ENCODE results near the gene DISP3.

The DISP3 gene

DNA sequence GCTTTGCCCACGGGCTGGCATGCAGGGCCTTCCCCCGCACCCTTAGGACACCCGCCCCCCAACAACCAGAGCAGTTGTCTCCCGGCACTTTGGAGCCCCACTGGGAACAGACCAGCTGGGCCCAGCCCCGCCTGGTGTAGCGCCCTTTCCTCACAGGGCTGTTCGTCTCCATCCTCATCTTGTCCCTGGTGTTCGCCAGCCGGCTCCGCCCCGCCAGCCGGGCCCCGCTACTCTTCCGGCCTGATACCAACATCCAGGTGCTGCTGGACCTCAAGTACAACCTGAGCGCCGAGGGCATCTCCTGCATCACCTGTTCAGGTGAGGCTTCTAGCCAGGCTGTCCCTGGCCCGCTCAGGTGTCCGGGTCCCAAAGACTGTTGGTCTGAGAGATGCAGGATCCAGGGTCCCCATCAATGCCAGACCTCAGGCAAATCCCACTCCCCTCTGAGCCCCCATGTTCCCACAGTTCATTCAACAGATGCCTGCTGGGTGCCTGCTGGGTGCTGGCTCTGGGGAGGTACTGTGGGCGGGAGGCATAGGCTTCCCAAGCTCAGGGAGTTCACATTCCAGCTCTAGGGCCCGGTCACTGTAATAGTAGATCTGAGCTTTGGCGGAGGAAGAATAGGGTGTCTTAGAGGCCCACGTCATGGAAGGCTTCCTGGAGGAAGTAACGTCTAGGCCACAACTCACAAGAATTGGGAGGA is 41.7 kb downstream of the DISP3 start:
- no peak overlapping the region for H3K27ac ChIP-seq (ENCODE audit: low read length)
- H3K9me3 ChIP-seq (ENCODE audit: control insufficient read depth in 1 of 2, low read length in 2 of 2) = no peaks in the 10 kb centered on the region
- H3K36me3 ChIP-seq (ENCODE audit: control insufficient read depth in 1 of 2, insufficient read depth in 2 of 2, low read length in 2 of 2) = no peaks in the 10 kb centered on the region
- no peaks in the 10 kb centered on the region for H3K4me1 ChIP-seq (ENCODE audit: control insufficient read depth in 1 of 2, insufficient read depth in 2 of 2, low read length in 2 of 2)
- no peak overlapping the region for H3K4me3 ChIP-seq (ENCODE audit: low read depth in 1 of 2, low read length in 2 of 2)
- no peaks in the 10 kb centered on the region for H3K27me3 ChIP-seq (ENCODE audit: low read depth, low read length)

DNA sequence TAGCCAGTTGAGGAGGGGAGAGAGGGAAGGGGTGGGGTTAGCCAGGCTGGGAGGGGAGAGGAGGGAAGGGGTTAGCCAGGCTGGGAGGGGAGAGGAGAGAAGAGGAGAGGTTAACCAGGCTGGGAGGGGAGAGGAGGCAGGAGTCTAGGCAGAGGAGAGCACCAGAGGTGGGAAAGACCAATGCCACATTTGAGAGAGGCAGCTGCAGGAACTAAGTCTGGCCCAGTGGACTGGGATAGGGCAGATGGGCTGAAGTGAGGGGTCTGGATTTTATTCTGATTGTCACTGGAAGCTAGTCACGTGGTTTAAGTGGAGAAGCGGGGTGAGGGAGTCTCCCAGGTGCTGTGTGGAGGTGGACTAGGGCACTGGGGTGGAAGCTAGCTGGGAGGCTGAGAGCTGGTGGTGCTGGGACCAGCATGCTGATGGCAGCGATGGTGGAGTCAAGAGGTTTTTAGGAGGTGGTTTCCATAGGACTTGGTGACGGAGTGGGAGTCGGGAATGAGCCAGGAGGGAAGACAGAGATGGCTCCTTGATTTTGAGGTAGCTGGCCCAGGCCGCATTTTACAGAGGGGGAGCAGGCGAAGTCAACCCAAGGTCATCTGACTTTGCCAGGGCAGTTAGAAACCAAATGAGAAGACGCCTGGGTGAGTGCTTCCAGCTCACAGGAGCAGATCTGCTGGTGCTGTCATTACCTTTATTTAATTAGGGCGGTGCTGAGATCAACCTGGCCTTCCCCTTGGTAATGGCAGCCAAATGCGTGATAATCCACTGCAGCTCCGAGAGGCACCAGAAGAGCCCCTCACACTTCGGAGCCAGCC is 42.8 kb downstream of the DISP3 start:
- Histone ChIP-seq H3K4me3 (ENCODE audit: low read depth in 1 of 2, low read length in 2 of 2) (no peak overlapping the region), H3K27me3 (ENCODE audit: low read depth, low read length) (no peaks in the 10 kb centered on the region), H3K27ac (ENCODE audit: low read length) (no peak overlapping the region), H3K4me1 (ENCODE audit: control insufficient read depth in 1 of 2, insufficient read depth in 2 of 2, low read length in 2 of 2) (no peaks in the 10 kb centered on the region), H3K9me3 (ENCODE audit: control insufficient read depth in 1 of 2, low read length in 2 of 2) (no peaks in the 10 kb centered on the region), H3K36me3 (ENCODE audit: control insufficient read depth in 1 of 2, insufficient read depth in 2 of 2, low read length in 2 of 2) (no peaks in the 10 kb centered on the region)

DNA sequence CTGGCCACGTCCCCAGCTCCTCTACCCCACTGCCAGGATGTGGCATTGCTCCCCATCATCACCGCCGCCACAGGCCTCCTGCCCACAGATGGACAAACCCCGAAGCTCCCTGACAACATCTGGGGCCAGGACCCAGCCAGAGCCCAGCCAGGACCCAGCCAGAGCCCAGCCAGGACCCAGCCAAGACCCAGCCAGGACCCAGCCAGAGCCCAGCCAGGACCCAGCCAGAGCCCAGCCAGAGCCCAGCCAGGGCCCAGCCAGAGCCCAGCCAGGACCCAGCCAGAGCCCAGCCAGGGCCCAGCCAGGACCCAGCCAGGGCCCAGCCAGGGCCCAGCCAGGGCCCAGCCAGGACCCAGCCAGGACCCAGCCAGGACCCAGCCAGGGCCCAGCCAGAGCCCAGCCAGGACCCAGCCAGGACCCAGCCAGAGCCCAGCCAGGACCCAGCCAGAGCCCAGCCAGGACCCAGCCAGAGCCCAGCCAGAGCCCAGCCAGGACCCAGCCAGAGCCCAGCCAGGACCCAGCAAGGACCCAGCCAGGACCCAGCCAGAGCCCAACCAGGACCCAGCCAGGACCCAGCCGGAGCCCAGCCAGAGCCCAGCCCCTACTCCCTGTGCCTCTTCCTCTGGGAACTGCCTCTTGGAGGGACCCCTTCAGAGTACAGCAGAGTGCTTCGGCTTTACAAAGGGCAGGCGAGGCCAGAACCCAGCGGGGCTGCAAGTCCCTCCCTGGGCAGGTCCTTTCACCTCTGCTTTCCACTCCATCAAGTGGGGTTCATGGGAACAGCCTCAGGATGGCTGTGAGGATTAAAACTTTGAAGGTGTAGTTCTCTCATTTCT is 43.7 kb downstream of the DISP3 start:
- H3K4me3 ChIP-seq (ENCODE audit: low read depth in 1 of 2, low read length in 2 of 2) = no peak overlapping the region
- H3K4me1 ChIP-seq (ENCODE audit: control insufficient read depth in 1 of 2, insufficient read depth in 2 of 2, low read length in 2 of 2) = no peaks in the 10 kb centered on the region
- no peaks in the 10 kb centered on the region for H3K9me3 ChIP-seq (ENCODE audit: control insufficient read depth in 1 of 2, low read length in 2 of 2)
- no peaks in the 10 kb centered on the region for H3K27me3 ChIP-seq (ENCODE audit: low read depth, low read length)
- no peak overlapping the region for H3K27ac ChIP-seq (ENCODE audit: low read length)
- H3K36me3 ChIP-seq (ENCODE audit: control insufficient read depth in 1 of 2, insufficient read depth in 2 of 2, low read length in 2 of 2) = no peaks in the 10 kb centered on the region

DNA sequence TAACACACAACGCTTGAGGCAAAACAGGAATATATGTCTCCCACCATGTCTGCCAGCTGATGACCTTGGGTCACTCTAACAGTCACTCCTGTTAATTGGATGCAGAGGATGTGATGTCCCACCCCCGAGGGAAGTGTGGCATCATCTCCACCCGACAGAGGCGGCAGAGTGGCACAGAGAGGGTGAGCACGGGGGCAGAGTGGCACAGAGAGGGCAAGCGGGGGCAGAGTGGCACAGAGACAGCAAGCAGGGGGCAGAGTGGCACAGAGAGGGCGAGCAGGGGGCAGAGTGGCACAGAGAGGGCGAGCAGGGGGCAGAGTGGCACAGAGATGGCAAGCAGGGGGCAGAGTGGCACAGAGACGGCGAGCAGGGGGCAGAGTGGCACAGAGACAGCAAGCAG is 44.3 kb downstream of the DISP3 start:
- no peaks in the 10 kb centered on the region for H3K36me3 ChIP-seq (ENCODE audit: control insufficient read depth in 1 of 2, insufficient read depth in 2 of 2, low read length in 2 of 2)
- H3K4me1 ChIP-seq (ENCODE audit: control insufficient read depth in 1 of 2, insufficient read depth in 2 of 2, low read length in 2 of 2) = no peaks in the 10 kb centered on the region
- no peaks in the 10 kb centered on the region for H3K9me3 ChIP-seq (ENCODE audit: control insufficient read depth in 1 of 2, low read length in 2 of 2)
- no peak overlapping the region for H3K4me3 ChIP-seq (ENCODE audit: low read depth in 1 of 2, low read length in 2 of 2)
- no peaks in the 10 kb centered on the region for H3K27me3 ChIP-seq (ENCODE audit: low read depth, low read length)
- H3K27ac ChIP-seq (ENCODE audit: low read length) = no peak overlapping the region

DNA sequence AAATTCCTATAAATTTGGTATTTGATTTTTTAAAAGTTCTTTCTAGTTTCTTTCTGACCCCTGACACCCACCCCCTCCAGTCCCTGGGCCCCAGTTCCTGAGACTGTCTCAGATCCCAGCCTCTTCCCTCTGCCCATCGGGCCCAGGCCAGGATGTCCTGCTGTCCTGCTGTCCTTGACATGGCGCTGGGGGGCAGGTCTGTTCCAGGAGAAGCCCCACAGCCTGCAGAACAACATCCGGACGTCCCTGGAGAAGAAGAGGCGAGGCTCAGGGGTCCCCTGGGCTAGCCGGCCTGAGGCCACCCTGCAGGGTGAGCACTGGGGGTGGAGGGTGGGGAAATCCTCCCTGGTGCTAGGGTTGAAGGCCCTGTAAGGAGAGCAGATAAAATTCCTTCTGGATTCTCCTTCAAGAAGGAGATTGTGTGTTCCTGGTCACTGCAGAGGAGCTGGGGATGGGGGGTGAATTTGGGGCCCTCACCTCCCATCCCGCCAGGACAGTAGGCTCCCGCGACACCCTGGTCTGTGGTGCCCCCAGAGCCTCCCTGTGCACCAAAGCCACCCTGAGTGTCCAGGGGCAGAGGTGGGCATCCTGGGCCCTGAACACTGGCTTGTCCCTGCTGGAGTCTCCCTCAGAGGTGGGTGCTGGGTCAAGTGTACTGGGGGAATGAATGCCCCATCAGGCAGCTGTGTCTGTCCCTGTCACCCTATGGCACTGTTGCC is 45.0 kb downstream of the DISP3 start:
- H3K27ac ChIP-seq (ENCODE audit: low read length) = no peak overlapping the region
- H3K36me3 ChIP-seq (ENCODE audit: control insufficient read depth in 1 of 2, insufficient read depth in 2 of 2, low read length in 2 of 2) = no peaks in the 10 kb centered on the region
- no peak overlapping the region for H3K4me3 ChIP-seq (ENCODE audit: low read depth in 1 of 2, low read length in 2 of 2)
- no peaks in the 10 kb centered on the region for H3K4me1 ChIP-seq (ENCODE audit: control insufficient read depth in 1 of 2, insufficient read depth in 2 of 2, low read length in 2 of 2)
- no peaks in the 10 kb centered on the region for H3K27me3 ChIP-seq (ENCODE audit: low read depth, low read length)
- no peaks in the 10 kb centered on the region for H3K9me3 ChIP-seq (ENCODE audit: control insufficient read depth in 1 of 2, low read length in 2 of 2)

DNA sequence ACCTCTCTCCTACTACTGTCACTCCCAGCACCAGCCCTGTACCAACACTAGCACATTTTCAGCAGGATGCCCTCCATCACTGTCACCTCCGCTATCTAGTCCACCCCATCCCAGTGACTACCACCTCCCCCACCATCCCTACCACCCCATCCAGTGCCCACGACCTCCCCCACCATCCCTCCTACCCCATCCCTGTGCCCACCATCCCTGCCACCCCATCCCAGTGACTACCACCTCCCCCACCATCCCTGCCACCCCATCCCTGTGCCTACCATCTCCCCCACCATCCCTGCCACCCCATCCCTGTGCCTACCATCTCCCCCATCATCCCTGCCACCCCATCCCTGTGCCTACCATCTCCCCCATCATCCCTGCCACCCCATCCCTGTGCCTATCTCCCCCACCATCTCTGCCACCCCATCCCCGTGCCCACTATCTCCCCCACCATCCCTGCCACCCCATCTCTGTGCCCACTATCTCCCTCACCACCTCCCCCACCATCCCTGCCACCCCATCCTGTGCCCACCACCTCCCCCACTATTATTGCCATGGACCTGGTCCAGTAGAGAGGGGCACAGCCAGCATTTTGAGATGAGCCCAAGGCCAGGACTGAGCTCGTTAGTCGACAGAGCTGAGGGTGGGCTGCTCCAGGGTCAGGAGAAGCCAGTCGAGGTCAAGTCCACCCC is 45.7 kb downstream of the DISP3 start:
- H3K4me1 ChIP-seq (ENCODE audit: control insufficient read depth in 1 of 2, insufficient read depth in 2 of 2, low read length in 2 of 2) = no peaks in the 10 kb centered on the region
- H3K4me3 ChIP-seq (ENCODE audit: low read depth in 1 of 2, low read length in 2 of 2) = no peak overlapping the region
- H3K9me3 ChIP-seq (ENCODE audit: control insufficient read depth in 1 of 2, low read length in 2 of 2) = no peaks in the 10 kb centered on the region
- no peaks in the 10 kb centered on the region for H3K36me3 ChIP-seq (ENCODE audit: control insufficient read depth in 1 of 2, insufficient read depth in 2 of 2, low read length in 2 of 2)
- no peak overlapping the region for H3K27ac ChIP-seq (ENCODE audit: low read length)
- H3K27me3 ChIP-seq (ENCODE audit: low read depth, low read length) = no peaks in the 10 kb centered on the region

DNA sequence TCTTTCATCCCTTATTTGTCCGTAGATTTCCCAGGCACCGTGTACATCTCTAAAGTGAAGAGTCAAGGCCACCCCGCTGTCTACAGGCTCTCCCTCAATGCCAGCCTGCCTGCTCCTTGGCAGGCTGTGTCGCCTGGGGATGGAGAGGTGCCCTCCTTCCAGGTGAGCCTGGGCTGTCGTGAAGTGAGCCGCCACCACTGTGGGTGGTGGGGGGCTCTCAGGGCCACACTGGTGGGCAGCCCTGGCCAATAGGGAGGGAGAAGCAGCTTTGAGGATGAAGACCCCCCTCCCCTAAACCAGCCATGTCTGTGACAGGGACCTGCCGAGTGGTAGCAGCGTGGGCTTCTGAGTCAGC is 46.2 kb downstream of the DISP3 start:
- Histone ChIP-seq H3K36me3 (ENCODE audit: control insufficient read depth in 1 of 2, insufficient read depth in 2 of 2, low read length in 2 of 2) (no peaks in the 10 kb centered on the region), H3K4me3 (ENCODE audit: low read depth in 1 of 2, low read length in 2 of 2) (no peak overlapping the region), H3K27ac (ENCODE audit: low read length) (no peak overlapping the region), H3K4me1 (ENCODE audit: control insufficient read depth in 1 of 2, insufficient read depth in 2 of 2, low read length in 2 of 2) (no peaks in the 10 kb centered on the region), H3K27me3 (ENCODE audit: low read depth, low read length) (no peaks in the 10 kb centered on the region), H3K9me3 (ENCODE audit: control insufficient read depth in 1 of 2, low read length in 2 of 2) (no peaks in the 10 kb centered on the region)

DNA sequence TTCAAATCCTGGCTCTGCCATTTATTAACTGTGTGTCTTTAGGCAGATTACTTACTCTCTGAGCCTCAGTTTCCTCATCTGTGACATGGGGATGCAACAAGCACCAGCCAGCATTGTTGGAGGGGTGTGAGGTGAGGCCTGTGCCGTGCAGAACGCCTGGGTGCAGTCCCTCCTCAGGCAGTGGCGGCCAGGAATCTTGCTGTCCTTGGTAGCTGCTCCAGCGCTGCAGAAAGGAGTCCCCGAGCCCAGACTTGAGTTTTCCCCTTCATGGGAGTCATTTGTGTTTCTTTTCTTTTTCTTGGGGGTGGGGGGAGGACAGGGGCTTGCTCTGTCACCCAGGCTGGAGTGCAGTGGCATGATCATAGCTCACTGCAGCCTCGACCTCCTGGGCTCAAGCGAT is 46.6 kb downstream of the DISP3 start:
- Histone ChIP-seq H3K27me3 (ENCODE audit: low read depth, low read length) (no peaks in the 10 kb centered on the region), H3K27ac (ENCODE audit: low read length) (no peak overlapping the region), H3K4me3 (ENCODE audit: low read depth in 1 of 2, low read length in 2 of 2) (no peak overlapping the region), H3K4me1 (ENCODE audit: control insufficient read depth in 1 of 2, insufficient read depth in 2 of 2, low read length in 2 of 2) (no peaks in the 10 kb centered on the region), H3K9me3 (ENCODE audit: control insufficient read depth in 1 of 2, low read length in 2 of 2) (no peaks in the 10 kb centered on the region), H3K36me3 (ENCODE audit: control insufficient read depth in 1 of 2, insufficient read depth in 2 of 2, low read length in 2 of 2) (no peaks in the 10 kb centered on the region)

DNA sequence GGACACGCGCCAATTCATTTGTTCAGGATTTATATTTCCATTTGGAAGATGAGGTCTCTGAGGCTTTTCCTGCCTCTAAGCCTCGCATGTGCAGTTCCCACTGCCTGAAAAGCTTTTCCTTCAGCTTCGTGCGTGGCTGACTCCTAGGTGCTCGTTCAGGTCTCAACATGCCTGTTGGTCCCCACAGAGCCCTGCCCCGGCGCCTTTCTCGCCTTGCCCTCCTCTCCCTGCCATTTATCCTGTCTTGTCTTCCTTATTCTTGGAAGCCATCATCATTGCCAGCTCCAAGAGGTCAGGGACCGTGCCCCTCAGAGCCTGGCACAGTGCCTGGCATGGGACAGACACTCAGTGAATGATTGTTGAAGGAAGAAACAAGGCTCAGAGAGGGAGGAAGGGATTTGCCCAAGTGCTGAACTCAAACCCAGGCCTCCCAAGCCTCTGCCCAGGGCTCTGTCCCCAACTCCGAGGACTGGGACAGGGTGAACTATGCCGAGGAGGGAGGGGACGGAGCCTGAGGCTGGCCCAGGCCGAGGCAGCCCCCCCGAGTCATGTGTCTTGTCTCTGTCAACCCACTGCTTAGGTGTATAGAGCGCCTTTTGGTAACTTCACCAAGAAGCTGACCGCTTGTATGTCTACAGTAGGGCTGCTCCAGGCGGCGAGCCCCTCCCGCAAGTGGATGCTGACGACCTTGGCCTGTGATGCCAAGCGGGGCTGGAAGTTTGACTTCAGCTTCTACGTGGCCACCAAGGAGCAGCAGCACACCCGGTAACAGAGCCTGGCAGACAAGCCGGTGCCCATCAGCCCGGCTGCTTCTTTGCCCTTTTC is 47.3 kb downstream of the DISP3 start:
- H3K27ac ChIP-seq (ENCODE audit: low read length) = no peak overlapping the region
- no peaks in the 10 kb centered on the region for H3K9me3 ChIP-seq (ENCODE audit: control insufficient read depth in 1 of 2, low read length in 2 of 2)
- no peaks in the 10 kb centered on the region for H3K4me1 ChIP-seq (ENCODE audit: control insufficient read depth in 1 of 2, insufficient read depth in 2 of 2, low read length in 2 of 2)
- H3K27me3 ChIP-seq (ENCODE audit: low read depth, low read length) = no peaks in the 10 kb centered on the region
- H3K36me3 ChIP-seq (ENCODE audit: control insufficient read depth in 1 of 2, insufficient read depth in 2 of 2, low read length in 2 of 2) = no peaks in the 10 kb centered on the region
- H3K4me3 ChIP-seq (ENCODE audit: low read depth in 1 of 2, low read length in 2 of 2) = no peak overlapping the region
